SK-N-MC (cell line): ENCODE data around the gene TNNC1.

Experiments used
- DNase-seq: peaks from one replicate; pipeline ENCODE4 v3.0.0-alpha.2; 2011; ENCODE audit warnings: low read depth, low spot score
- H3K27ac ChIP-seq: fragments of 200-600 bp; sonication (generic); 2 replicates; pipeline ENCODE4 v1.5.1; 2016; ENCODE audit warnings: mixed run types
- H3K36me3 ChIP-seq: fragments of 200-600 bp; sonication (generic); 2 replicates; pipeline ENCODE4 v1.6.1; 2017; ENCODE audit warnings: antibody characterized with exemption, low read length, mixed read lengths; ENCODE audit not compliant: insufficient read depth
- H3K4me3 ChIP-seq: fragments of 200-600 bp; sonication (generic); 2 replicates; pipeline ENCODE4 v1.5.1; 2016
- H3K9ac ChIP-seq: fragments of 200-600 bp; sonication (generic); 2 replicates; pipeline ENCODE4 v1.8.0; 2017; ENCODE audit warnings: mixed run types, mixed read lengths; ENCODE audit not compliant: insufficient read length
- H3K9me3 ChIP-seq: fragments of 200-600 bp; sonication (generic); 2 replicates; pipeline ENCODE4 v1.6.1; 2017; ENCODE audit warnings: low read depth, mild to moderate bottlenecking, antibody characterized with exemption, low read length, moderate library complexity, mixed read lengths
- EZH2 ChIP-seq: fragments of 200-600 bp; sonication (generic); IDR thresholded peaks from one replicate; pipeline ENCODE4 v1.6.1; 2017; ENCODE audit warnings: antibody characterized with exemption
- FOXP2 ChIP-seq: optimal IDR thresholded peaks from 2 replicates; pipeline ENCODE3; 2011; ENCODE audit warnings: mild to moderate bottlenecking, moderate library complexity; ENCODE audit not compliant: insufficient read depth; ENCODE audit errors: extremely low read length, control extremely low read depth
- POLR2AphosphoS5 ChIP-seq: IDR thresholded peaks from 2 replicates; pipeline ENCODE4 v1.6.1; 2012; ENCODE audit warnings: mild to moderate bottlenecking, low read depth, low read length, borderline replicate concordance

Gene TNNC1

GRCh38 chr3:52406231-52406661 lies 47.6 kb downstream of the TNNC1 start:
- DNase-seq, result no peak
- peaks cover 6% of the 10 kb centered on the region; the same call in 1 of the 2 replicates for H3K36me3 ChIP-seq

GRCh38 chr3:52405601-52406110 lies 48.2 kb downstream of the TNNC1 start:
- H3K36me3 ChIP-seq, result peaks cover 6% of the 10 kb centered on the region; the same call in 1 of the 2 replicates
- H3K9me3 ChIP-seq, result no peaks in the 10 kb centered on the region
- TF ChIP-seq EZH2, result no peak
- H3K4me3 ChIP-seq, result no peak overlapping the region
- no peak for DNase-seq
- H3K9ac ChIP-seq, result no peak overlapping the region
- no peak overlapping the region for H3K27ac ChIP-seq

More at GRCh38 chr3:52406231-52406661, 47.6 kb downstream of the TNNC1 start:
- no peak overlapping the region for H3K27ac ChIP-seq
- H3K9me3 ChIP-seq, result no peaks in the 10 kb centered on the region
- no peak overlapping the region for H3K9ac ChIP-seq
- TF ChIP-seq FOXP2 (no peak), POLR2AphosphoS5 (no peak), EZH2 (no peak)
- H3K4me3 ChIP-seq, result no peak overlapping the region

GRCh38 chr3:52405066-52405465 lies 48.8 kb downstream of the TNNC1 start:
- no peak overlapping the region for H3K27ac ChIP-seq
- peaks cover 6% of the 10 kb centered on the region; the same call in 1 of the 2 replicates for H3K36me3 ChIP-seq
- TF ChIP-seq POLR2AphosphoS5, result no peak
- no peak for TF ChIP-seq EZH2
- TF ChIP-seq FOXP2, result no peak
- DNase-seq, result no peak
- H3K9me3 ChIP-seq, result no peaks in the 10 kb centered on the region
- H3K9ac ChIP-seq, result no peak overlapping the region
- H3K4me3 ChIP-seq, result no peak overlapping the region

- Histone ChIP-seq H3K4me3 (no peak overlapping the region), H3K9me3 (no peaks in the 10 kb centered on the region), H3K27ac (no peak overlapping the region), H3K36me3 (peaks cover 6% of the 10 kb centered on the region; the same call in 1 of the 2 replicates), H3K9ac (no peak overlapping the region)
- no peak for TF ChIP-seq FOXP2
- no peak for TF ChIP-seq POLR2AphosphoS5
- no peak for TF ChIP-seq EZH2
- DNase-seq, result no peak
Measured at GRCh38 chr3:52404391-52404790, 49.5 kb downstream of the TNNC1 start.

- Histone ChIP-seq H3K36me3 (peaks cover 6% of the 10 kb centered on the region; the same call in 1 of the 2 replicates), H3K4me3 (no peak overlapping the region), H3K9ac (no peak overlapping the region), H3K9me3 (no peaks in the 10 kb centered on the region), H3K27ac (no peak overlapping the region)
- no peak for DNase-seq
- TF ChIP-seq FOXP2, result no peak
- TF ChIP-seq POLR2AphosphoS5, result no peak
- TF ChIP-seq EZH2, result no peak
Measured at GRCh38 chr3:52403955-52404354, 49.9 kb downstream of the TNNC1 start.

- H3K36me3 ChIP-seq, result peaks cover 6% of the 10 kb centered on the region; the same call in 1 of the 2 replicates
- H3K4me3 ChIP-seq, result no peak overlapping the region
- no peak overlapping the region for H3K9ac ChIP-seq
- no peak for TF ChIP-seq POLR2AphosphoS5
- no peak for TF ChIP-seq FOXP2
- TF ChIP-seq EZH2, result no peak
- no peak overlapping the region for H3K27ac ChIP-seq
- H3K9me3 ChIP-seq, result no peaks in the 10 kb centered on the region
- DNase-seq, result no peak
Measured at GRCh38 chr3:52403271-52403841, 50.5 kb downstream of the TNNC1 start.

GRCh38 chr3:52402706-52403270 lies 51.1 kb downstream of the TNNC1 start:
- no peak for DNase-seq
- no peak for TF ChIP-seq POLR2AphosphoS5
- TF ChIP-seq FOXP2, result no peak
- TF ChIP-seq EZH2, result no peak
- Histone ChIP-seq H3K36me3 (peaks cover 4% of the 10 kb centered on the region; the same call in 1 of the 2 replicates), H3K9ac (no peak overlapping the region), H3K27ac (no peak overlapping the region), H3K4me3 (no peak overlapping the region), H3K9me3 (no peaks in the 10 kb centered on the region)

- H3K36me3 ChIP-seq, result peaks cover 2% of the 10 kb centered on the region; the same call in 1 of the 2 replicates
- no peak overlapping the region for H3K4me3 ChIP-seq
- H3K27ac ChIP-seq, result no peak overlapping the region
- no peak for DNase-seq
- TF ChIP-seq POLR2AphosphoS5 (no peak), FOXP2 (no peak), EZH2 (no peak)
- H3K9ac ChIP-seq, result no peak overlapping the region
- H3K9me3 ChIP-seq, result no peaks in the 10 kb centered on the region
Measured at GRCh38 chr3:52402101-52402521, 51.7 kb downstream of the TNNC1 start.
